Measurements from ENCODE around the gene MKRN2OS.

- TF ChIP-seq, protein P1, sequence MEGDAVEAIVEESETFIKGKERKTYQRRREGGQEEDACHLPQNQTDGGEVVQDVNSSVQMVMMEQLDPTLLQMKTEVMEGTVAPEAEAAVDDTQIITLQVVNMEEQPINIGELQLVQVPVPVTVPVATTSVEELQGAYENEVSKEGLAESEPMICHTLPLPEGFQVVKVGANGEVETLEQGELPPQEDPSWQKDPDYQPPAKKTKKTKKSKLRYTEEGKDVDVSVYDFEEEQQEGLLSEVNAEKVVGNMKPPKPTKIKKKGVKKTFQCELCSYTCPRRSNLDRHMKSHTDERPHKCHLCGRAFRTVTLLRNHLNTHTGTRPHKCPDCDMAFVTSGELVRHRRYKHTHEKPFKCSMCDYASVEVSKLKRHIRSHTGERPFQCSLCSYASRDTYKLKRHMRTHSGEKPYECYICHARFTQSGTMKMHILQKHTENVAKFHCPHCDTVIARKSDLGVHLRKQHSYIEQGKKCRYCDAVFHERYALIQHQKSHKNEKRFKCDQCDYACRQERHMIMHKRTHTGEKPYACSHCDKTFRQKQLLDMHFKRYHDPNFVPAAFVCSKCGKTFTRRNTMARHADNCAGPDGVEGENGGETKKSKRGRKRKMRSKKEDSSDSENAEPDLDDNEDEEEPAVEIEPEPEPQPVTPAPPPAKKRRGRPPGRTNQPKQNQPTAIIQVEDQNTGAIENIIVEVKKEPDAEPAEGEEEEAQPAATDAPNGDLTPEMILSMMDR (conservative IDR thresholded peaks at IDR 0.05; ENCODE audit: low read length) = no peak
- no peak for TF ChIP-seq EZH2phosphoT487 (IDR thresholded peaks at IDR 0.05; ENCODE audit: borderline replicate concordance)
These were observed 24.3 kb downstream of the MKRN2OS start for GRCh38 chr3:12521010-12521409.
